Measurements from ENCODE around the gene HIP1.
"Not testable (repeated sequence)": the region's sequence is repeated elsewhere in the genome, so short reads cannot be mapped to it uniquely, and the experiment has no call there.

The HIP1 gene

GRCh38 chr7:75608451-75609122, 130.2 kb downstream of the HIP1 start:
- DNase-seq: no peak

GRCh38 chr7:75604408-75604807, 134.3 kb downstream of the HIP1 start:
- DNase-seq: no peak

- not testable (repeated sequence) for DNase-seq
Measured at GRCh38 chr7:75602831-75603230, 135.9 kb downstream of the HIP1 start.

GRCh38 chr7:75601539-75601938, 137.2 kb downstream of the HIP1 start:
- no peak for DNase-seq

- DNase-seq: not testable (repeated sequence)
Measured at GRCh38 chr7:75600748-75601147, 138.0 kb downstream of the HIP1 start.

GRCh38 chr7:75599244-75599781, 139.4 kb downstream of the HIP1 start:
- no peak for DNase-seq

GRCh38 chr7:75596727-75597614, 141.8 kb downstream of the HIP1 start:
- DNase-seq: no peak

- no peak for DNase-seq
Measured at GRCh38 chr7:75595766-75596165, 143.0 kb downstream of the HIP1 start.

GRCh38 chr7:75593500-75594184, 145.1 kb downstream of the HIP1 start:
- DNase-seq: not testable (repeated sequence)

GRCh38 chr7:75591467-75592255, 147.1 kb downstream of the HIP1 start:
- no peak for DNase-seq

GRCh38 chr7:75590373-75591005, 148.3 kb downstream of the HIP1 start:
- no peak for DNase-seq

- no peak for DNase-seq
Measured at GRCh38 chr7:75584354-75584753, 154.4 kb downstream of the HIP1 start.

- no peak for DNase-seq
Measured at GRCh38 chr7:75583255-75583654, 155.5 kb downstream of the HIP1 start.

- no peak for DNase-seq
Measured at GRCh38 chr7:75579899-75580298, 158.8 kb downstream of the HIP1 start.

GRCh38 chr7:75578081-75578480, 160.7 kb downstream of the HIP1 start:
- DNase-seq: no peak

- no peak for DNase-seq
Measured at GRCh38 chr7:75575488-75576121, 163.1 kb downstream of the HIP1 start.

- no peak for DNase-seq
Measured at GRCh38 chr7:75573477-75574019, 165.2 kb downstream of the HIP1 start.

- DNase-seq: no peak
Measured at GRCh38 chr7:75572814-75573213, 165.9 kb downstream of the HIP1 start.

GRCh38 chr7:75572396-75572795, 166.3 kb downstream of the HIP1 start:
- no peak for DNase-seq

- no peak for DNase-seq
Measured at GRCh38 chr7:75571209-75571608, 167.5 kb downstream of the HIP1 start.

- DNase-seq: not testable (repeated sequence)
Measured at GRCh38 chr7:75569629-75570282, 169.0 kb downstream of the HIP1 start.
